ENCODE data around the gene SLC26A8. TPM values are rescaled to one million over a fixed set of nuclear protein-coding genes. Genes with fewer than 3 reads are reported as not detected.

The SLC26A8 gene
- total and polyA plus RNA-seq, 2 experiments from 2014 or later, result 0.37 TPM; not detected in 1

GRCh38 chr6:36070252-36070651, 45.8 kb upstream of the SLC26A8 start:
- DNase-seq (ENCODE audit: low read depth in 1 of 2, low spot score in 1 of 2), result no peak
- H3K27ac ChIP-seq, result no peak overlapping the region
- no peaks in the 10 kb centered on the region for H3K27me3 ChIP-seq
- no peak overlapping the region for H3K4me3 ChIP-seq
- H3K4me1 ChIP-seq (ENCODE audit: low read depth), result peaks cover 37% of the 10 kb centered on the region
- H3K36me3 ChIP-seq, result no peaks in the 10 kb centered on the region
- TF ChIP-seq CTCF (IDR thresholded peaks at IDR 0.05; ENCODE audit: low read depth, low read length), result no peak
- H3K9me3 ChIP-seq (ENCODE audit: low read depth), result no peaks in the 10 kb centered on the region

- no peak for TF ChIP-seq CTCF (IDR thresholded peaks at IDR 0.05; ENCODE audit: low read depth, low read length)
- peak in 1 of 2 donors; percentile 12 for DNase-seq (ENCODE audit: low read depth in 1 of 2, low spot score in 1 of 2)
- Histone ChIP-seq H3K9me3 (ENCODE audit: low read depth) (no peaks in the 10 kb centered on the region), H3K4me1 (ENCODE audit: low read depth) (peaks cover 44% of the 10 kb centered on the region), H3K27me3 (no peaks in the 10 kb centered on the region), H3K36me3 (no peaks in the 10 kb centered on the region), H3K4me3 (no peak overlapping the region), H3K27ac (no peak overlapping the region)
Observed at GRCh38 chr6:36069573-36069972, 45.1 kb upstream of the SLC26A8 start.

- Histone ChIP-seq H3K9me3 (ENCODE audit: low read depth) (no peaks in the 10 kb centered on the region), H3K27ac (no peak overlapping the region), H3K36me3 (no peaks in the 10 kb centered on the region), H3K4me3 (no peak overlapping the region), H3K27me3 (no peaks in the 10 kb centered on the region), H3K4me1 (ENCODE audit: low read depth) (peaks cover 48% of the 10 kb centered on the region)
- no peak for DNase-seq (ENCODE audit: low read depth in 1 of 2, low spot score in 1 of 2)
- no peak for TF ChIP-seq CTCF (IDR thresholded peaks at IDR 0.05; ENCODE audit: low read depth, low read length)
Observed at GRCh38 chr6:36068586-36068985, 44.1 kb upstream of the SLC26A8 start.

DNA sequence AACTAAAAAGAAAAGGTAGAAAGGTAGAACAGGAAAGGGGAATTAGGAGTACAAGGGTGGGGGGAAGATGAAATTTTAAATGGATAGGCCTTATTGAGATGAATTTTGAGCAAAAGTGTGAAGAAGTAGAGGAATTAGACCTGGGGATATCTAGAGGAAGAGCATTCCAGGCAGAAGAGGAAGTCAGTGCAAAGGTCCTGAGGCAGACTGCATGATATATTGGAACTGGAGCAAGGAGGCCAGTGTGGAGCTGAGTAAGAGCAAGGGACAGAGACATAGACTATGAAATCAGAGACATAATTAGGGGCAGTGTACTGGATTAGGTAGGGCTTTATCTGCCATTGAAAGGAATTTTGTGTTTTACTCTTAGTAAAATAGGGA, 43.6 kb upstream of the SLC26A8 start:
- Histone ChIP-seq H3K9me3 (ENCODE audit: low read depth) (no peaks in the 10 kb centered on the region), H3K27ac (peak overlapping the region; percentile 71), H3K4me3 (no peak overlapping the region), H3K27me3 (no peaks in the 10 kb centered on the region), H3K36me3 (no peaks in the 10 kb centered on the region), H3K4me1 (ENCODE audit: low read depth) (peaks cover 48% of the 10 kb centered on the region)
- no peak for DNase-seq (ENCODE audit: low read depth in 1 of 2, low spot score in 1 of 2)
- TF ChIP-seq CTCF (IDR thresholded peaks at IDR 0.05; ENCODE audit: low read depth, low read length), result no peak

DNA sequence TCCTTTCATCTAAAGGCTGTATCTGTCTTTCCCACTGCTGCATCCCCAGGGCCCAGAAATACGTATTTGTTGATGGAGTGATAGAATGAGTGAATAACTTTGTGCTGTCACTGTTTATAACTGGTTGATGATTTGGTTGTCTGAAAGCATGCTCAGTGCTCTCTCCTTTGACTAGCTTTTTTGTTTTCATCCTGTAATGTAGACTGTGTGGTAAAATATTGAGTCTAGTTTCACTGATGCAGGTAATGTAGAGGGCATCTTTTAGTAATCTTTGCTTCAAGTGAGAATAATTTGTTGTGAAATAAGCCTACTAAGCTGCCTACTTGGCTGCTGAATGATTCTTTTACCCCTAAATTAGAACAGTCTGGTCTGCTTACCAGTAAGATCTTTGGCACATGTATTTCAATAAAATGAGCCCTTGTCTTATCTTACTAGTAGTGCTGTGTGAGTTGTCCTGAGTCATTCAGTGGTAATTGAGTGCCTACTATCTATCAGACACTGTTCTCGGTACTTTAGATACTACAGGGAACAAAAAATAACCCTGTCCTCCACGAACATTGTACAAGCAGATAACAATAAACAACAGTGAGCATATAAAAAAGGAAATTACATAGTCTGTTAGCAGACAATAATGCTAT, 43.1 kb upstream of the SLC26A8 start:
- Histone ChIP-seq H3K9me3 (ENCODE audit: low read depth) (no peaks in the 10 kb centered on the region), H3K36me3 (no peaks in the 10 kb centered on the region), H3K4me3 (no peak overlapping the region), H3K27me3 (no peaks in the 10 kb centered on the region), H3K27ac (peak overlapping the region; percentile 71), H3K4me1 (ENCODE audit: low read depth) (peaks cover 48% of the 10 kb centered on the region)
- no peak for TF ChIP-seq CTCF (IDR thresholded peaks at IDR 0.05; ENCODE audit: low read depth, low read length)
- peak; percentile 14 to 47 for DNase-seq (ENCODE audit: low read depth in 1 of 2, low spot score in 1 of 2)
